DMS153 (cell line): ENCODE measurements around the gene IQSEC2.

ENCODE experiments used
- DNase-seq: peaks from one replicate; lab custom pipeline; 2025; lab: John Stamatoyannopoulos, UW

Gene IQSEC2

DNA sequence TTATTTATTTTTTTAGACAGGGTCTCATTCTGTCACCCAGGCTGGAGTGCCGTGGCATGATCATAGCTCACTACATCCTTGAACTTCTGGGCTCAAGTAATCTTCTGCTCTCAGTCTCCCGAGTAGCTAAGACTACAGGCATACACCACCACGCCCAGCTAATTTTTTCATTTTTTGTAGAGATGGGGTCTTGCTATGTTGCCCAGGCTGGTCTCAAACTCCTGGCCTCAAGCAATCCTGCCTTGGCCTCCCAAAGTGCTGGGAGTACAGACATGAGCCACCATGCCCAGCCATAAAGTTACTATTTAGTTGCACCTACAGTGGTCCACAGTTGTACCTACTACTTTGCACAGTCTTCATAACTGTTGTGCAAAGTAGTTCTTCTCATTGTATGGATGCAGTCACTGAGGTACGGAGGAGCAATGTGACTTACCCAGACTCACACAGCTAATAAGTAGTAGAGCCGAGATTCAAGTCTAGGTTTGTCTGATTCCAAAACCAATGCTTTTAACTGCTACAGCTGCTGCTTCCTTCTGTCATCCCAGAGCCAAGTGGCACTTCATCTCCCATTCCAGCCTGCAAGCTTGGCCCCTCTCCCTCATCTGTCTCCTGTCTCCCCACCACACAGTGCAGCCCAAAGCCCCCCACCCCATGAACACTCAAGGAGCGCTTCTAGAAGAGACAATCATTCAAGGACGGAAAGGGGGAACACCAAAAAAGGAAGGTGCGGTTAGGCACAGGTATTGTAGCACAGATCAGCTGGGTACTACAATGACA is 24.0 kb upstream of the IQSEC2 start:
- DNase-seq, result no peak

DNA sequence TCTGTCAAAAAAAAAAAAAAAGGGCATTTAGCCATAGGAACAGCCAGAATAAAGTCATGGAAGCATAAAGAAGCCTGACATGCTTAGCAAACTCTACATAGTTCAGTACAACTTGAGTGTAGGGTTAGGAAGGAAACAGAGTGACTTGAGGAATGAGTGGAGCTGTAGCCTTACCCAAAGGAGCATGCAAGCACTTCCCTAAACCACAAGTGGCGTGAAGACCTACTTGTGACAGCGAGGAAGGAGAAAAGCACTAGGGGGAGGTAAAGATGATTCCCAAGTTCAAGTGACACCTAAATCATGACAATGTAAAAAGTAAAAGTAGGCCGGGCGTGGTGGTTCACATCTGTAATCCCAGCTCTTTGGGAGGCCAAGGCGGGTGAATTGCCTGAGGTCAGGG is 21.8 kb upstream of the IQSEC2 start:
- DNase-seq, result no peak

DNA sequence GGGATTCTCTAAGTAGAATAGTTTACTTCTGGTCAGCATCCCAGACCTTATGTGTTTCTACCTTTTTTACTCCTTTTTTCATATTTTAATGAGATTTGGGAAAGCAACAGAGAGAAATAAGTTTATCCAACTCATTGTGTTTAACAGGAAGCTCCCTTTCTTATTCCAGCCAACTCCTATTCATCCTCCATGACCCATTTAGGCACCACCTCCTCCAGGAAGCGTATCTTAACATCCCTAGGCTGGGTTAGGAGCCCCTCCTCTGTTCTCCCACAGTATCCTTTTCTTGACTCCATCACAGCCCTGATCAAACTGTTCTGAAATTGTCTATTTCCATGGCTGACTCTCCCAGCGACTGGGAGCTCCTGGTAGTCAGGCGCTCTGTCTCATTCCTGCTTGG is 18.8 kb upstream of the IQSEC2 start:
- DNase-seq, result no peak

DNA sequence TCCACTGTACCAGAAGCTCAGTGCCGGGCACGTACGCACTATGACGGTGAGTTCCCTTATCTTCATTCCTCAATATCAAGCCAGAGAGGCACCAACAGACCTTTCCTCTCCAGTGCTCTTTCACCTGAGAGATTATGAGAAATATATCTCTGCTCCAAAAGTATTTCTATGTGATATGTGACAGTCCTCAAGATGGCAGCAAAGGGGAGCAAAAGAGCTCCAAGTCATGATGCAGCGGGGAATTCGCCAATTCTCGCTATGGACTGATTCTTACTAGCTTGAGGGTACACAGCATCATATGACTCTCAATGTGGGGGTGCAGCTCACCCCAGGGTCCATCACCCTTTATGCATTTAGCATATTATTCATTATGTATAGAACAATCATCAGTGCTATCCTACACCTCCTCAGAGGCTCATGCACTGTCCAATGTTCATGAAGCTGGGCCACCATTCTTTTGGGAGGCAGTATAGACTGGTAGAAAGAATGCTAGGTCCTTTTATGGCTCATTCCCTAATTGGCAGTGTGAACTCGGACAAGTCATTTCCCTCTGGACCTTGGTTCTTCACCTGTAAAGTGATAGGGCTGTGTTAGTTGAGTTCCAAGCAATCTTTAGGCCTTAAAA is 12.8 kb upstream of the IQSEC2 start:
- no peak for DNase-seq

DNA sequence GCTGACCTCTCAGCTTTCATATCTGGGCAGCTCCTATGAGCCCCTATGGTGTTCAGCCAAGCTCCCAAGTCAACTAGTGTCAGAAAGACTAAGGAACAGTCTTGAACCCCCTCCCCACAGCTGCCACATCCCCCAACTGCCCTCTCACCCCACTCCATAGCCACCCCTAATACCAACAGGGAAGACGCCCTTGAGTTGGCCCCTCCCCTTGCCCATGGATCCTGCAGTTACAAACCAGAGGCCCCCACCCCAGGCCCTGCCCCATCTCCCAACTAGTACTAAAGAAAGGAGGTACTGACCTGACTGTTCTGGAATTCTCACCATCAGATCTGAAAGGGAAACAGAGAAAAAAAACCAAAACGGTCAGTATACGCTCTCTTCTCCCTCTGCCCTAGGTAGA is 10.2 kb upstream of the IQSEC2 start:
- DNase-seq, result no peak

DNA sequence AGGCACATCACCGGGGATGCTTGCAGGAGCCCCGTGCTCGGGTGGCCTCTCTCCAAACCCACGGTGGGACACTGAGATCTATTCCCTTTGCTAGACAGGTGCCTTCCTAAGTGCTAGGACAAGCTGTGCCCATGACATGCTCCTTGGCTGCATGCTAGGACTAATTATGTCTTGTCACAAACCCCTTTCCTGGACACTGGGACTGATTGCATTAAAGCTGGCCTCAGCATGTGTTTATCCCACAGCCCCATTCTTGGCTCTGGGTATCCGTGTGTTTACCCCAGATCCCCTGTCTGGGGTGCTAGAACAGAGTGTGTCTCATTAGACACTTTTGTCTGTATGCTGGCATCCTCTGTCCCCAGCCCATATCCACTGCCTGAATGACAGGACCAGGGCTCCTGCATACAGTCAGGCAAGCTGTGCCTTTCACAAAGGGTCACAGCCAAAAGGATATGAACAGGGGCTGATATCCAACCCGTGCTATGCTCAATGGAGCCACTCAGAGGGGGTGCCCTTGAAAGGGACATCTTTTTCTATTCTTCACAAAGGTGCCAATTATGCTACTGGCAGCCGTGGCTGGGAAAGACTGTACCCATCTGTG is 9.2 kb upstream of the IQSEC2 start:
- no peak for DNase-seq

DNA sequence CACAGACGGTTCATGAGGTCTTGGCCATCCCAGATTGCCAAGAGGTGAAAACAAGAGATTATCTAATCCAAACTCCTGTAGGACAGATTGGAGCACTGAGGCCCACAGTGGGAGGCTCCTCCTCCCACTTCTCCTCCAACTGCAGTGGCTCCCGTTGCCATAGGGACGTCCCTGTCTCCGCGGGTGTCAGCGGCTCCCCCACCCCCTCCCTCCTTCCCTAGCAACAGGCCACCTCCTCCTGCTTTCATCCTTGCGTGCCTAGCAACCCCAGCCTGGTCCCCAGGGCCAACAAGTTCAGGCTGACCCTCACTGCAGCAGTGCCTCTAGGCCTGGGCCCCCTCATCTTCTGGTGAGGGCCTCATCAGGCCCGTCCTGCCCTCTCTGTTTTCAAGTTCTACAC is 6.8 kb upstream of the IQSEC2 start:
- DNase-seq, result no peak

DNA sequence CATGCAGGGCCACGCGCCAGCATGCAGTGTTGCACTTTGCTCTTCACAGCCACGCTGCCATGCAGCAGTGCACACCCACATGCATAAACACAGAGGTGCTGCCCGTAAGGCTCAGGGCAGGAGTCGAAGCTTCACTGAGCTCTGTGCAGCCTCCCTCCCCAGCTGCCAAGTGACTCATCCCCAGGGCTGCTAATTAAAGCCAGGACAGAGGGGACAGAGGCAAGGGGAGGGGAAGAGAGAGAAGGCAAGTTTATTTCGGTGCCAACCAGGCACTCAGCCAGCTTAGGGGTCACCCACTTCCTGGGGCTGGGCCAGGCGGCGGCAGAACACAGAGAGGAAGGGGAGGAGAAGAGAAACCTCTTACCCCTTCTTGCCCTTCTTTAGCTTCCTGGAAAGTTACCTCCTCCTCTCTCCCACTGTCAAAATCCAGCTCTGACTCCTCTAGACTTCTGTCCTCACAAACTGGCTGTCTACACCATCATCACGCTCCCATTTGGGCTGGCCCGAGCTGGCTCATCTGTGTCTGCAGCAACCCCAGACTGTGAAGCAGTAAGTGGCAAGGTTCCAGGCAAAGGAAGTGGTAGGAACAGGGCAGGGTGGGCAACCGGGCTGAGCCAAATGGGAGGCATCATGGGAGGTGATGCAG is 6.2 kb upstream of the IQSEC2 start:
- DNase-seq, result no peak

DNA sequence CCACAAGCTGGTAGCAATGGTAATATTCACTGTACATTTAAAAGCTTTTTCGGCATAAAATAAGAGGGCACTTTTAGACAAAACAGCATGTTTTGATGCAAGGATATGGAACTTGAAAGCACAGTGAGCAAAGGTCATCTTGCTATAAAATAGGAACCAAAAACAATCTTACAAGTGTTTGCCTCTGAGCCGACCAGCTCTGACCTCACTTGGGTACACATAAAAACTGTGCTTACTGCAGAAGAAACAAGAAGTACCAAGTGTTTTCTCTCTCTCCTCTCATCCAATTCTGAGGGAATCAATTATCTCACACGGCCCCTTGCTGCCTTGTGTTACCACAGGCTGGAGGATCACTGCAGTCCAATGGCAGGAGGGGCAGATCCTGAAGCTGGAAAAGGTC is 4.8 kb upstream of the IQSEC2 start:
- DNase-seq, result no peak

DNA sequence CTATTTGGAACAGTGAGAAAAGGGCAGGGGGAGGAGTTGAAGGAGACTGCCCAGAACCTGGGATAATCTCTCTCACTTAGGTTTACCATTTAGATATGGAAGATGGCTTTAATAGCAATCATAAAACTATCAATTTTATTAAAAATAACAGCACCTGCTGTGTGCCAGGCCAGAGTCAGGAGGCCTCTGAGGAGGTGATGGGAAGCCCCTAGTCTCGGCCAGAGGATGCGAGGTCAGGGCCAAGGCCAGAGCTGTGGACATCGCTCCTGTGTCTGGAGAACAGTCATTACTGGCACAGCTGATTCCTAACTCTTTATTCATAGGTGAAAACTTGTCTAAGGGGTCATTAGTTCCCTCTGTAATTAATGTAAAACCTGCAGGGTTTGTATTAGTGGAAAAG is 4.2 kb upstream of the IQSEC2 start:
- DNase-seq, result no peak

DNA sequence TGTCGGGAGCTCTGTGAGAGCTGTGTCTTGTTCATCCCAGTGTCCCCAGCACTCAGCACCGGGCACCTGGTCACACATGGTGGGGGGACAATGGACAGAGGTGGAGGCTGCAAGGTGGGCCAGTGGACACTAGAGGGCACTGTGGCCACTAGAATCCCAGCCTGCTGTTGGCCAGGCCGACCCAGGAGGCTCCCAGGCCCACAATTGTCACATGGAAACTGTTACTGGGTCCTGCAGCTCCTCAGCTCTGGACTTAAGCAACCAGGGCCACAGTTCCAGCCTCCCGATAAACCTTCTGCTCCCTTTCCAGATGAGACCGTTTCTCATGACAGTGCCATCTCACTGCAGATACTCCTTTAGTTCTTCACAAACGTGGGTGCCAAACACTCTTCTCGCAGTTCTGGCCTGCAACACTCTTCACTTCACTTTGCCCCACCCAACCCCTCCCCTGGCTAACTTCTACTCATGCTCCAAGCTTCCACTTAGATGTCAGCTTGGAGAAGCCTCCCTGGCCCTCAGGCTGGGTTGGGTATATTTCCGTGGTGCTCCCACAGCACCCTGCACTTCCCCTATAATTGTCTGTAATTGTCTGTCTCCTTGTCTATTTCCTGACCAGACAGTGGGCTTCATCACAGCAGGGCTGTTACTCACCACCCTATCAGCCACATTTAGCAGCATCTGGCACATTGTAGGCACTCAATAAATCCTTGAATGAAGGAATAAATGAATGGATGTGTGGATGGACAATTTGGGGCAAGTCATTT is 3.5 kb upstream of the IQSEC2 start:
- no peak for DNase-seq

DNA sequence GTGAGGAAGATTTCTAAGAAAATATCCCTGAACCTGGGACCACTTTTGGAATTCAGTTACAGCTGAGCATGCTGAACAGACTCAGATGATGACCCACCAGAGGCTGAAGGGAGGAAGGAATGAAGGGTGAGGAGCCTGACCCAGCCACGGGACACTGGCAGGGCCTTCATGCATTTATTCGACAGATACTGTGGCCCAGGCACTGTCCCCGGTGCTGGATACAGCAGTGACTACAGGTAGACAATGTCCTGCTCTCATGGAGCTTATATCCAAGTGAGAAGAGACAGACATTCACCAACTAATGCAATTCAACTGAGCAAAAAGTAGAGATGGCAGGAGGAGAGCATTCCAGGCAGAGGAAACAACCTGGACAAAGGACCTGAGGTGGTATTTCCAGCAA is 2.2 kb upstream of the IQSEC2 start:
- DNase-seq, result no peak

DNA sequence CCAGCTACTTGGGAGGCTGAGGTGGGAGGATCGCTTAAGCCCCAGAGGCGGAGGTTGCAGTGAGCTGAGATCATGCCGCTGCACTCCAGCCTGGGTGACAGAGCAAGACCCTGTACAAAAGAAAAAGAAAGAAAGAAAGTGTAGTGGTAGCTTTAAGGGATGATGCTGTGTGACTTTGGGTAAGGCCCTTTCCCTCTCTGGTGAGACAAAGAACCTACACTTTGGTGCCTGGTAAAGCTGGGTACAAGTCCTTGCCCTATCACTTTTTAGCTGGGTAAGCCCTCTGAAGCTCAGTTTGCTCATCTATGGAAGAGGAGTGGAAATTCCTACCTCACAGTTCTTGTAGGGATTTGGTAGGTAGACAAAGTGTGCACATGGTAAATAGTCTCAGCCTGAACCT is 1.7 kb upstream of the IQSEC2 start:
- no peak for DNase-seq

DNA sequence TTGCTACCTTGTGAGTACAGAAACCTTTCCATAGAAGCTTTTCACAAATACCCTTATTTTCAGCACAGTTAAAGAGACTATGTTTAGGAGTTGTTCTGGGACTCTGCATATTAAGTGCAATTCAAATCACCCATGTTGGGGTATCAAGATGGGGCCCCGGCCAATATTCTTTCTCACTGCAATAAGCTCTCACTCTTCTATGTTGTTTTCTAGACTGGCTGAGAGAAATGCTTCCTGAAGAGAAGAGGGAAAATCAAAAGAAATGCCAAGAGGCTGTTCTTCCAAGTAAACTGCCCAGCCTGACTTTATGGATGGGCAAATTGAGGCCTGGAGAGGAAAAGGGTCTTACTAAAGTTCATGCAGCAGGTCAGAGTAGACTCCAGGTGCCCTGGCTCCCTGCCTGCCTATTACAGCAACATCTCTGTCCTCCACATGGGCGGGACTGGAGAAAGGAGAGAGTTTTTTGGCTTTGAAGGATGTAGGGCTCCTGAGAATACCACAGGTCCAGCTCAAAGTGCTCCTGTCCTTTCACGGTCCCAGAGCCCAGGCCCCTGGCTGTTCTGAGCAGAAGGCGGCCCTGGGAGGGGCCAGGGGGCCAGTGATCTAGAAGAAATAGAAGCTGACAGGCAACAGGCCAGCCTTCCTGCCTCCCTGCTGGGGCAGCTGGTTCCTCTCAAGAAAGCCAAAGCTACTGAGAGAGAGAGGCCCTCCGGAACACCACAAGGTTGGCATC is 745 bp upstream of the IQSEC2 start:
- DNase-seq, result no peak

DNA sequence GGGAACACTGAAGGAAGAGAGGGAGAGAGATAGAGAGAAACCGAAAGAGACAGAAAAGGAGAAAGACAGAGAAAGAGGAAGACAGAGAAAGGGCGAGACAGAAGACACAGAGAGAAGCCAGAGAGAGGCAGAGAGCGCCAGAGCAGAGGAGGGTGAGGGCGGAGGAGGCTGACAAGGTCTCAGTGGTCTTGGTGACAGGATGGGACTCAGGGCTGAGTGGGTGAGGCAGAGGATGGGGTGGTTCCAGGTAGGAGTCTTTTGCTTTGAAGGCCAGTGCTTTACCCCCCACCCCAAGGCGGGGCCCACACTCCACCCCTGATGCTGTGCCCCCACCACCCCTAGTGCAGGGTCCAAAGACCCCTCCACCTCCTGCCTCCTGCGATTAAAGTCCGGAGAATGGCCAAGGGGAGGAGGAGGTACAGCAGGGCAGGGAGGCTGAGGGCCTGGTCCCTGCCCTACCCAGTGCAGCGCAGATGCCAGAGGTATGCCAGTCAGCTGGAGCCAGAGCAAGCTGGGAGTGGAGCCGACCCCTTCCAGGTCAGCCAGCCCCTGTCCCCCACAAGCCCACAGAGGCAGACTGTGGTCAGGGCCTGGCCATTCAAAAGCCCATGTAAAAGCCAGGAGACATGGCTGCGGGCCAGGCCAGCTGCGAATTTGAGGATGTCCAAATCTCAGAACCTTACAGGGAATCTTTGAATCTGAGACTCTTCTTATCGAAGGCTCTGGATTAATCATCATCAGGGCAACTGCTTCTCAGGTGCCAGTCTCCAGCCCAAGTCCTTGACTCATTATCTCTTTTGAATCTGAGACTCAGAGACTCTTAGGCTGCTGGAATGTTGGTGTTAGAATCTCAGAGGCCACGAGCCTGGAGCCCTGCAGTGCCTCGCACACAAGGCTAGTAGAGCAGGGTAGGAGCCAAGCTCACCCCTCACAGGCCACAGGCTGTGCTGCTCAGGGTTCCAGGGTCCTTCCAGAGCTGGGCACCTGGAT is 758 bp downstream of the IQSEC2 start:
- DNase-seq, result no peak

DNA sequence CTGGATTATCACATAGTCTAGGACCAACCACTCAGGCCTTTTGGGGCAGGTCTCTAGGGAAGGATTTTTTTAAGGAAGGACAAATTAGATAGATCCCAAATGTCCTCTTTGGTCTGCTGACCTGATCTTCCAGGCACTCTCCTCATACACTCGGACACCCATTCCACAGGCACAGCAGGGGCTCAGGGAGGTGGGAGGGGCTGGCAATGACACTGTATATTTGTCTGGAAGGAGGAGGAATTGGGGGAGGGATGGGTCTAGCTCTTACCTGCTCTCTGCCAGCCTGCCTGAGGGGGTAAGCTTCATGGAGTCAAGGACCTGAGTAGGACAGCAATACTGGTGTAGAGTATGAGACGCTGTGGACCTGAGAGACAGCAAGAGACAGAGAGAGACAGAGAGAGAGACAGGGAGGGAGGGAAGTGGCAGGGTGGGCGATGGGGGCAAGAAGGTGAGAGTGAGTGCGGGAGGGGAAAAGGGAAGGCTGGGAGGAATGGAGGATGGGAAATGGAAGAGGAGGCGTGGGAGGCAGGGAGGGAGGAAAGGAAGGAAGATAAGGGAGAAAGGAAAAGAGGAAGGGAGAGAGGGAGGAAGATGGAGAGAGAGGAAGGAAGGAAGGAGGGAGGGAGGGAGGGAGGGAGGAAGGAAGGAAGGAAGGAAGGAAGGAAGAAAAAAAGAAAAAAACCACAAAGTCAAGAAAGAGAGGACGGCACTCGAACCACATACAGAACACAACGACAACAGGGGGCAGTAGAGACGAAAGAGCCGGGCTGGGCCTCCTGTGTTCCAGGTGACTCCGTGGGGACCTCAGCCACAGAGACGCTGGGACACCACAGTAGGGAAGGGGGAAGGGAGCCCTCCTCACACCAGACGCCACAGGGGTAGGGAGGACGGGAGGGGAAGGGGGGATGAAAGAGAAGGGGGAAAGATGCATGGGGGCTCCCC is 1.8 kb downstream of the IQSEC2 start:
- no peak for DNase-seq

DNA sequence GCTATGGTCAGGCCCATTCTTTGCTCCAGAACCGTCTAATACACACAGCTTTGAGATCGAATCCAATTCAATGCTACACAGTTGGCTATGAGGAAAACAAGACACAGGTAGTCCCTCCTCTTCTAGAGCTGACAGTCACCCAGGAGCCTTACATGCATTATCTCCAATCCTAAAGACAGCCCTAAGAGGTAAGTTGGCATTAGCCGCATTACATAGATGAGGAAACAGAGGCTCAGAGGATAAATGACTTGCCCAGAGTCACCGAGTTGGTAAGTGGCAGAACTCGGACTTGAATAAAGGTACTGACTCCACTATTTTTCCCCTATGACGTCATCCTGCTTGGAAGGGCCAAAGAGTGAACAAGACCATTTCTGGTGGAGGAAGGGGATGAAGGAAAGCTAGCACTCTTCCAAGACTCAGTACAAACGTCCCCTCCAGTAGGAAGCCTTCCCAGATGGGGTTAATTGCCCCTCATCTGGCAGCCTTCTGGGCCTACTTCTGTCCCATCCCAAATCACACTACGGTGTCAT is 8.5 kb downstream of the IQSEC2 start:
- no peak for DNase-seq

DNA sequence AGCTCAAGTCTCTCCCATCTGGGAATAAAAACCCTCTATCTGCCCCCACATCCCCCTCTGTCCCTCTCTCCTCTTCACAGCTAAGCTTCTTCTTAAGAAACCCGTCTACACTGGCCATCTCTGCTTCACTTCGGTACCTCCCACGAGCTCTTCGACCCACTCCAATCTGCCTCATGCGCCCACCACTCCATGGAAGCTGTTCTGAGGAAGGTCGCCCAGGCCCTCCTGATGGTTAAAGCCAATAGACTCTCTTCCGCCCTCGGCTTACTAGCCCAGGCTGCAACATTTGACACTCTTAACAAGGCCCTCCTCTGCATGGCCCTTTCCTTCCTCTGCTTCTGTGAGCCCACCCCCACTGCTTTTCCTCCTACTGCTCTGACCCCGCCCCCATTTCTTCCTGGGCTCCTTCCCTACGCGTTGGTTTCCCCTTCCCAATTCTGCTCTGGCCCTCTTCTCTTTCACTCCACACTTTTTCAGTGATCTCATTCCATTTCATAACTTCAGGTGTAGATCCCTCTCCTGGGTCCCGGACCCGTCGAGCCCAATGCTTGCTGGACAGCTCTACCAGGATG is 11.8 kb downstream of the IQSEC2 start:
- DNase-seq, result no peak

DNA sequence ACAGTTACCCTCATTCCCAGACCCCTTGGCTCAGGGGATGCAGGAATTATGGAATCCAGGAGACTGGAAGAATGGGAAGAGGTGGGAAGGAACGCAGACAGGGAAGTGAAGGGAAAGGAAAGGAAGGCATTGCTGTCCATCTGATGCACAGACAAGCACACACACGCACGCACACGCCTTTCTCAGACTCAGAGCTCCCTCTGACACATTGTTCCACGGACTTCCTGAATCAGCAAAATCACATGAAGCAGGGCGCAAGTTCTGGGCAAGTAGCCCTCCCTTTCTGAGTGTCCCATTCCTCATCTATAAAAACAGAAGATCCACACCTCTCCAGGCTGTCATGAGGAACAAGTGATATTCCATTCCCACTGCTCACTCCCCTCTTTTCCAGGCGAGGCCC is 13.2 kb downstream of the IQSEC2 start:
- no peak for DNase-seq
